NCI-H2196 treated with DMSO at 0.1 percent for 48 hours (cell line): ENCODE results near the gene CAMK1D.
"Not testable (repeated sequence)": the region's sequence is repeated elsewhere in the genome, so short reads cannot be mapped to it uniquely, and the experiment has no call there.

Experiments
- DNase-seq: peaks from one replicate; lab custom pipeline; 2025; ENCODE audit not compliant: unreplicated experiment; lab: John Stamatoyannopoulos, UW

CAMK1D gene

DNA sequence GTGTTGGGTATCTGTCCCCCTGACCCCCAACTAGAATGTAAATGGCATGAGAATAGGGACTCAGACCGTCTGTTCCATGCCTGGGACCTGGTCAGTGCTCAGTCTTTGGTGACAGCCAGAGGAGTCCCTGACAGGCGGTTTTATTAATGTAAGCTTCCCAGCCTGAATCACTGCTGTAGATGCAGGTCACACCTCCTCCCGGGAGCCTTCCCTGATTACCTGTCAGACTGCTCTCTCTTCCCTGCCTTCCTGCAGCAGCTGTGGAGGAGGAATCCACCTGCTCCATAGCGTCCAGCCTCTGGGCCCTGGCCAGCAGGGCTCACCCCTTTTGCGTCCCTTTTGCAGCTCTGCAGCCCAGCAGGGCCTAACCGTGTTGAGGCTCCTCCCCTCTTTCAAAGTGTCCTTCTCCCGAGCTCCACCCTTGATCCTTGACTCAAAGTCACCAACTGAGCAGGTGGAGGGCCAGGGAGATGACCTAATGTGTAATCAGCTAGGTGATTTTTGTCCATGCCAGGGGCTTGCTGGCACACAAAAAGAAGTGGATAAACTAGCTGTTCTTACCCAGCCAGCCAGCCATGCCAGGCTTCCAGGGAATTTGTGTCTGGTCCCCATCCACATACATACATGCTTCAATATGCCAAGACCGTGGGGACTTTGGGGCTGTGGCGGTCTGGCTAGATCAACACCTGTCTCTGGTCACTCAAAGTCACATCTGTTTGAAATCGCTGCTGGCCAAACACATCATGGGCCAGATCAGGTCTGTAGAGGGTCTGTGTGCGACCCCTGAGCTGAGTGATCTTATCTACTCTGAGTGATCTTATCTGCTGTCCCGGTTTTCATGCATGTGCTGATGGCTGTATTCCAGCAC is 457.1 kb downstream of the CAMK1D start:
- peak; percentile 57 for DNase-seq

DNA sequence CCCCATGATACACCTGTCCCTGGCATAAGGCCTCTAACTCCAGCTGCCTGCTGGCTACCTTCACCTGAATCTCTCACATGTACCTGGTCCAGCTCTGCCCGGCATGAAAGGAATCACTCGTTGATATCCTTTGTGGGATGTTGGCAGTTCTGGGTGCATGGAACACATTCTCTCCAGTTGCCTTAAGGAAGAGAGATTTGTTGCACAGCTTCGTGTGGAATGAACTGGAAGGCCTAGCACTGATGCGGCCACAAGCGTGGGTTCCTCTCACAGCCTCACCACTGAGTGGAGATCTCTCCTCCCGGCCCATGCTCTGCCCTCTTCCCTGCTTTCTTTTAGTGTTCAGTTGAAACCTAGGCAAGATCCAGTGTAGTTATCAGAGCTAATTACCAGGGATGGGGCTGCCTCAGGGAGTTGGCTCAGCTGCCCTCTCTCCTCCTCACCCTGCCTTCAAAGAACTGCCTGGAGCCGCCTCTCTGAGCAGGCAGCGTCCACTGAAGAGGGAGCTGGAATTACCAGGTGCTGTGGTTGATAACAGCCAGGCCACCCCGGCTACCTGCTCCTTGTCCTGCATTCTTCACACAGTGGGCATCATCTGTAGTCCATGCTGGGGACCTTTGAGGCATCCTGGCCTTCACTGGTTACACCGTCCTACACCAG is 457.9 kb downstream of the CAMK1D start:
- DNase-seq, result no peak

DNA sequence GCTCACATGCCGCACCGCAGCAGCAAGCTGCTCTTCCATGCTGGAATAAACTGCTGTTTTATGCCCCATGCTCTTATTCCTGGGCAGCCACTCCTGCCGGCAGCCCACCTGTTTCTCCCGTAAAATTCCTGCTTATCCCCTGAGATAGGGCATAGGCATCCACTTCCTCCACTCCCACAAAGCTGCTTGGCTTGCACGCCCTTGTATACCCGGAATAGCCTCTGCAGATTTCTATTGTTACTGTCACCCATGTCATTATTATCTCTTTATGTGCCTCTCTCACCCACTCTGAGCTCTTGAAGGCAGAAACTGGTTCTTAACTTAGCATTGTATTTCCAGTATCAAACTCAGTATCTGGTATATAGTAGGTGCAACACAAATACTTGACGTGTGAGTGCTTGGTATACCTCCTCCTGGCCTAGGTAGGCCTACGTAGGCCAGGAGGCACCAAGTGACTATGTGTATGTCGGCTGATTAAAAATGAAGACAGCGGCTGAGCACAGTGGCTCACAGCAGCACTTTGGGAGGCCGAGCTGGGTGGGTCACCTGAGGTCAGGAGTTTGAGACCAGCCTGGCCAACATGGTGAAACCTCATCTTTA is 458.8 kb downstream of the CAMK1D start:
- no peak for DNase-seq

DNA sequence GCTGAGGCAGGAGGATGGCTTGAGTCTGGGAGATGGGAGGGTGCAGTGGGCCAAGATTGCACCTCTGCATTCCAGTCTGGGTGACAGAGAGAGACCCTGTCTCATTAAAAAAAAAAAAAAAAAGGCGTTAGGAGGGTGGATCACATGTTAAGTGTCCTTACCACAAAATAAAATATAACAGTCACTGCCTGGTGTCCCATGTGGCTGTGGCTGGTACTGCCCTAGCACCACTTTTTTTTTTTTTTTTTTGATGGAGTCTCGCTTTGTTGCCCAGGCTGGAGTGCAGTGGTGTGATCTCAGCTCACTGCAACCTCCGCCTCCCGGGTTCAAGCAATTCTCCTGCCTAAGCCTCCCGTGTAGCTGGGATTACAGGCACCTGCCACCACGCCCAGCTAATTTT is 460.7 kb downstream of the CAMK1D start:
- DNase-seq, result not testable (repeated sequence)

DNA sequence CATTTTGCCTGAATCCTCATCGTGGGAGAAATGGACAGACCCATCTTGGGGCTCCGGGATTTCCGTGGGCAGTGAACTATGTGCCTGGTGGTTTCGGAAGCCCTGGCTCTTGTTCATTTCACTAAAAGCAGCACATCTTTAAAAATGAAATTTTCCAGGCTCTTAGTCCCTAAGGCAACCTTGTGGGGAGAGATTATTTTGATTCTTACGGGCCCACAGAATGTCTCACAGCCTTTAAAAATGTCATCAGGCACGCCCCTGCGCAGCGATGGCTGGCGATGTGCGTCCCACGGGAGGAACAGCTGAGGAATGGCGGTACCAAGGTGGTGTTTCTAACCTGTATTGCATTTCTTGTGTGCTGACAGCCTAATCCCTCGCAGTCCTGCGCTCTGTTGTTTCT is 462.5 kb downstream of the CAMK1D start:
- no peak for DNase-seq

DNA sequence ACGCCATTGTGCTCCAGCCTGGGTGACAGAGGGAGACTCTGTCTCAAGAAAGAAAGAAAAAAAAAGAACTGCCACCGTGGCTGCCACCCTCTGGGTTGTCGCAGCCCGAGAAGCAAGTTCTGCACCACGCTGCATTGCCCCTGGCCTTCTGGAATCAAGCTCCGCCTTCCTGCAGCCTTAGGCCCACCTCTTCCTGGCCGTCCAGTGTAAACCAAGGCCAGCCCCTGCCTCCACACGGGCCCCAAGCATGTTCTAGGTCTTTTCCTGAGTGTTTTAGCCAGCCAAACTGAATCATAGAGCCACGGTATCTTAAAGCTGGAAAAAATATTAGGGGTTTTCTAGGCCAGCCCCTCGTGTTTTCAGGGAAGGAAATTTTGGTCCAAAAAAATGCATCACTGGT is 463.2 kb downstream of the CAMK1D start:
- DNase-seq, result no peak

DNA sequence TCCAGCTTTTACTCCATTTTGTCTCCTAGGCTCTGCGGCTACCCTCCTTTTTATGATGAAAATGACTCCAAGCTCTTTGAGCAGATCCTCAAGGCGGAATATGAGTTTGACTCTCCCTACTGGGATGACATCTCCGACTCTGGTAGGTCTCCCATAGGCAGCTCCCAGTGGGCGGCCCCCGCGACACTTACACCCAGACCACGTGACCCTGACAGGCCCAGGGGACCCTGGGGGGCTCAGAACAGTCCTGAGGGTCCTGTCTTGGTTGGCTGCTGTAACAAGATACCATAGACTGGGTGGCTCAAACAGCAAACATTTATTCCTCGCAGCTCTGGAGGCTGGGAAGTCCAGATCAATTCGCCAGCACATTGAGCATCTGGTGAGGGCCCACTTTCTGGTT is 464.8 kb downstream of the CAMK1D start:
- no peak for DNase-seq

DNA sequence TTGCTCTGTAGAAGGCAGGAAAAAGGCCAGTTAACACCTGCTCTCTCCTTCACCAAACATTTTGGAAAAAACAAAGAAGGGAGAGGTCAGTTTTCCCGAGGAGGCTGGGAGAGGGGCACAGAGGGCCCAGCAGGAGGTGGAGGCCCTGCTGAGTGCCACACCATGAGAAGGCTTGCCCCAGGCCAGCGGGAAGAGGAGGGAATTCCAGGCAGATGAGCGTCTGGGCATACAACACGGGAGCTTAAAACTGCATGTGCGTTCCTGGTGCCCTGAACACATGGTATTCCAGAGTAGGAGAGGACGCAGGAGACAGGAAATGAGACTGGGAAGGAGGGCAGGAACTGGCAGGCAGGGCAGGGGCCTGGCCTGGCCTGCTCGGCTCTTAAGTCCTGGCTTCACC is 469.7 kb downstream of the CAMK1D start:
- DNase-seq, result no peak

DNA sequence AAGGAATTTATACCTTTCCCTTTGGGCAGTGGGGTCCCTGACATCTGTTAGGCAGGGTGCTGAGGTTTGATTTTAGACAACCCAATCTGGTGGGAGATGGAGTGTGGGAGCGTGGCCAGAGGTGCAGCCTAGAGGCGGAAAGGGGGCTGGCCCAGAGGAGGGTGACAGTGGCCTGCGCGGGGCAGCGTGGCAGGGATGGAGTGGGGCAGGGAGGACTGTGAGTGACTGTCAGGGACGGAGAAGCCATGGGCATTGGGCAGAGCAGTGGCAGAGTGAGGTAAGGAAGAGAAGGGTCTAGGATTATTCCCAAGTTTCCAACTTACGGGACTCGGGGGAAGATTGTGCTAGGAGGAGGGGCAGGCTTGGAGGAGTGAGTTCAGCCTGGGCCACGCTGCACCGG is 470.3 kb downstream of the CAMK1D start:
- DNase-seq, result no peak

DNA sequence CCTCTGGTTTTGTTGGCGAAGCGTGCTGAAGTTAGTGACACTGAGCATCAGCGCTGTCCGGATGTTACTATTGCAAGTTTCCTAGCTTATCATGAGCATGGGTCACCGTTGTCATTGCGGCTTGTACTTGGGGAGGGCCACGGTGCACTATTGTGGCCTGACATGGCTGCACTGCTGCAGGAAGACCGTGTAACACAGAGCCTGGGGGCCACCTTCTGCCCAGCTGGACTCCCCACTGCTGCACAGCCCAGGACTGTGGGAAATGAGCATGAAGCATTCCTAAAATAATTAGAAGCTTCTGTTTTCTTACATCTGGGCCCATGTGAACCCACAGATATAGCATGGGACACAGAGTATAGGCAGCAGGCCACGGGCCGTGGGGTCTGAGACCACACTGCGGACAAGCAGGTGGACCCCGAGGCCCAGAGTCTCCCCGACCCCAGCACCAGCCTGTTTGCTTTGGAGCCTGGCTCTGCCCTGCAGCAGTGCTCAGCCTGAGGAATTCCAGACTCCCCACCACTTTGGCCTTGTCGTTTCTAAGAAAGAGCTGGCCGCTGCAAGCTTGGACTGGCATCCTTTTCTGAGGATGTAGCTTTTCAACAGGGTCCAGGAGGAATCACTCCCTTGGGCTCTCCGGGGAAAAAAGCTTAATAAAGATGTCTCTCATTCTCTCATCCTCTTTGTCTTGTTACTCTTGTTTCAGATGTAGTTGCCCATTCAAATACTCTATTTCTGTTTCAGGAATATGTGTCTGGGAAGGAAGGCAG is 473.0 kb downstream of the CAMK1D start:
- DNase-seq, result no peak

DNA sequence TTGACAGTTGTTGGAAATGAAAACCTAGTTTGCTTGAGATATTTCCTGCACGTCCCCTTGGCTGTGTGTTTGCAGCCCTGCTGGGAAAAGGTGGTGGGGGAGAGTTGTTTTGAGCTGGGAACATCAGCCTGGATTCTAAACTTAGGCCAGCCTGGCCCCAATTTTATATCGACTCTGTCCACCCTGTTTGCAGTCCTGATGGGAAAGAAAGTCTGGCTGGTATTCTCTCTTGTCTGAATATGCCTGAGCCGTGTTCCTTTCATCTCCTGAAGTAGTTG is 473.5 kb downstream of the CAMK1D start:
- DNase-seq, result no peak

DNA sequence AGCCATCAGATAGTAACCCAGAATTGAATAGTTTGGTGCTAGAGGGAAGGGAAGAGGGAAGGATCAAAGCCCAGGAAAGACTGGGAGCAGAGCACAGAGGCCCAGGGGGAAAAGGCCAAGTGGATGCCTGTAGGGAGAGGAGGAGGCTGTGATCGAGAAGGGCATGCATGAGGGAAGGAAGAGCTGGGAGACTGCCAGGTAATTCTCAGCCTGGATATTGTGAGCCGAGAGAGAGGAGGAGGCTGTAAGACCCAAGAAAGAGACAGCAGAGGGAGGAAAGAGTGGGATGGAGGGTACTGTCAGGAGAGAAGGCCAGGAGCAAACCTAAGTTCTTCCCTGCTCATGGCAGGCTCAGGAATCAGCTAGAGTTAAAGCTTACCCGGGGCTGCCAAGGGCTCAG is 474.0 kb downstream of the CAMK1D start:
- DNase-seq, result no peak

DNA sequence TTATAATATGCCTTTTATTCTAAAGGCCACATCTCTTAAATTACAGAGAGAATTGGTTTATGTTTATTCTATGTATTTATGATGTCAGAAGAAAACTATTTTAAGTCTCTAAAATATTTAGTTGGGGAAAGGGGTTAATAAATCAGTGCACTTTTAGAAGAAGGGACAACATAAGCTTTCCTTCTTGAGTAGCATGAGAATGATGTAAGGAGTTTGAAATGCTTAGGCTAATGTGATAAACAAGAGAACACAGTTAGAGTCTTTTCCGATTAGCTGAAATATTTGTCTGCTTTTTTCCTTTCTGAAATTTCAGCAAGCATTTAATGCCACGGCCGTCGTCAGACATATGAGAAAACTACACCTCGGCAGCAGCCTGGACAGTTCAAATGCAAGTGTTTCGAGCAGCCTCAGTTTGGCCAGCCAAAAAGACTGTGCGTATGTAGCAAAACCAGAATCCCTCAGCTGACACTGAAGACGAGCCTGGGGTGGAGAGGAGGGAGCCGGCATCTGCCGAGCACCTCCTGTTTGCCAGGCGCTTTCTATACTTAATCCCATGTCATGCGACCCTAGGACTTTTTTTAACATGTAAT is 476.0 kb downstream of the CAMK1D start:
- no peak for DNase-seq

DNA sequence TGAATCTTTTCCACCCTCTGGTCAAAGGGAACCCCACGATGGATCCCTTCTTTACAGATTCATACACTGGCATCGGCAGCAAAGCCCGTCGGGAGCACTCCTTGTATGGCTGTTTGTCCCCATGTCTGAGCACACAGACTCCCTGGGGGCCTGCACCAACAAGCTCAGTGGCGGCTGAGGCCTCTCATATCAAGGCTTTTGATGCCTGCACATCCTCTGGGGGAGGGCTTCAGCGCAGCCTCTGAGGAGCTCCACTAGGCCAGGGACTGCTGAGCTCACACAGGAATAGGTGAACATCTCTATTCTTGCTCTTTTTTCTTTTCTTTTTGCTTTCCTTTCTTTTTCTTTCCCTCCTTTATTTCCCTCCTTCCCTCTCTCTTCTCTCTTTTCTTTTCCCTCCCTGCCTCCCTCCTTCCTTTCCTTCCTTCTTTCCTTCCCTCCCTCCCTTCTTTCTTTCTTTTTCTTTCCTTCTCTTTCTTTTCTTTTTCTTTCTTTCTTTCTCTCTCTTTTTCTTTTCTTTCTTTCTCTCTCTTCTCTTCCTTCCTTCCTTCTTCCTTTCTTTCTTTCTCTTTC is 477.5 kb downstream of the CAMK1D start:
- no peak for DNase-seq

DNA sequence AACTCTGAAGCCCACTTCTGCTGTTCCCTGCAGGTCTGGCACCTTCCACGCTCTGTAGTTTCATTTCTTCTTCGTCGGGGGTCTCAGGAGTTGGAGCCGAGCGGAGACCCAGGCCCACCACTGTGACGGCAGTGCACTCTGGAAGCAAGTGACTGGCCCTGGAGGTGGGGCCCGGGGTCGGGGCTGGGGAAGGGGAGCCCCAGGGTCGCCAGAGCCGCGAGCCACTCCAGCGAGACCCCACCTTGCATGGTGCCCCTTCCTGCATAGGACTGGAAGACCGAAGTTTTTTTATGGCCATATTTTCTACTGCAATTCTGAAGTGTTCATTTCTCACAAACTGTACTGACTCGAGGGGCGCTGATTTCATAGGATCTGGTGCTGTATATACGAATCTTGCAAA is 479.4 kb downstream of the CAMK1D start:
- no peak for DNase-seq

DNA sequence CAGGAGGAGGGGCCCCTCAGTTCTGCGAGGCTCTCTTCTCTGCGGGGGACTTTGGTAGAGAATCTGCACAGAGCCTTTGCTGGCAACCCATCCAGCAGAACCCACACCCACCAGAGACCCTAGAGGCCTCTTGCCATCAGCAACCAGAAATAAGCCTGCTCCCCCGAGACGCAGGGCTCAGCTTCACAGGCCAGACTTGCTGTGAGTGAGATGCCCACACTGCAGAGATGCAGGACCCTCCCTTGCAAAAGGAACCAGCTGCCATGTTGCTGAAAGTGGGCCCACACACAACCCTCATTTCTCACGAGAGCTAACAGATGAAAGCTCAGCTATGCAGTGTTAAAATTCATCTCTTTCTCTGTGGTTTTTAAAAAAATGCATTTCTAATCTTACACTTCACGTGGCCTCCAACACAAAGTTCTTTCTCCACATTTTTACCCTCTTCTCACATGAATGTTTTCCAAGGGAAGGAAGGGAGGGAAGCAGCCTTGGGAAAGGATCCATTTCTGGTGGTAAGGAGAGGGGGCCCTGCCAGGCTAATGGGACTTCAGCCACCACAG is 480.6 kb downstream of the CAMK1D start:
- no peak for DNase-seq

DNA sequence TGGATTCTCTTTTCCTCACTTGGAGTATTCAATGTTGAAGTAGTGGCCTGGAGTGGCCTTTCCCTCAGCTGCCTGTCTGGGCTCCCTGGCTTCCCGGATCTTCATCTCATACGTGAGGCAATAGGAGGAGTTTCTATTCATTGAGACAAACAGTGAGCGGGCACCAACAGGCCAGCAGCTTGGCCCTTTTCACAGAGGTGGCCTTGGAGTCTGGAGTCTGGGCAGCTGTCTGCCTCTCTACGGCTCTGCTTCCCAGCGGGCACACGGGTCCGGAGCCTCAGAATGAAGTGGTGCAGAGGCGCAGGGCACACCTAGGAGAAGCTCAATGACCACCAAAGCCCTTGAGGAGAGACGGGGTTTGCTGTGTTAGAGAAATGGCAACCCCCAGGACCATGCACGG is 482.7 kb downstream of the CAMK1D start:
- no peak for DNase-seq

DNA sequence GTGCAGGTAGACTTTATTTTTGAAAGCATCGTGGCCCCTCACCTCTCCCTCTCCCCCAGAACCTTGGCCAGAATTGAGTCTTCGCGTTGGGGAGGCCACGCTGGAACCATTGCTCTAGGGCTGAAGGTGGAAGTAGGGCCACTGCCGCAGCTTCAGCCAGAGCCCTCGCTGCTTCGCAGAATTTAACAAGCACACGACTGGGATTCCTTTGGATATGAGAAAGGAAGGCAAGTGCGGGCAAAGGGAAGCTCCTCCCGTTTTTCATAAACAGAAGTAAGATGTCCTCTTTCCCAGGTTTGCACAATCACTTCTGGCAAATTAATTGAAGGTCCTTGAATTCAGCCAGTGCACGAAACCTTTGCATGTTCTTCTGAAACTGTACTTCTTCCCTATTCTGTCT is 484.1 kb downstream of the CAMK1D start:
- no peak for DNase-seq

DNA sequence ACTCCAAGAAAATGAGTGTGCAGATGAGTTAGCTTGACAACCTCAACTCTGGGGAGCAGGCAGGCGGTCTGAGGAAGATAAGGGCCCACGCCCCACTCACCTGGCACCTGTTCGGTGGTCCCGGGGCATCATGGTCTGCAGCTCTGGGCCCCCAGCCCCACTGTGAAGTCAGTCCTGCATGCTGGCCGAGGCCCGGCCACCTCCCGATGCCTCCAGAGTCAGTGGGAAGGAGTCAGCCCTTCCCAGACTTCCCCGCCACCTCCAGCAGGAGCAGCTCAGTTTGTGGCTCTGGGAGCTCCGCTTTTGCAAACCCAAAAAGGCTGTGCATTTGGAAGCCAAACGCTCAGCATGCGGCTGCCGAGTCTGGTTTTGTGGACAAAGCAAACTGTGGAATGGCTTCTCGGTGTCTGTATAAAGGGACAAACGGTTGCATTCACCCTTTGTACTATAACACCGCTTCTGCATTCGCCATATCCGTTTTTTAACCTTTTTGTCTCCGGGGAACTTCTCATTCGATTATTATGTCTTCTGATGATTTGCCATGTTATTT is 484.8 kb downstream of the CAMK1D start:
- DNase-seq, result no peak

DNA sequence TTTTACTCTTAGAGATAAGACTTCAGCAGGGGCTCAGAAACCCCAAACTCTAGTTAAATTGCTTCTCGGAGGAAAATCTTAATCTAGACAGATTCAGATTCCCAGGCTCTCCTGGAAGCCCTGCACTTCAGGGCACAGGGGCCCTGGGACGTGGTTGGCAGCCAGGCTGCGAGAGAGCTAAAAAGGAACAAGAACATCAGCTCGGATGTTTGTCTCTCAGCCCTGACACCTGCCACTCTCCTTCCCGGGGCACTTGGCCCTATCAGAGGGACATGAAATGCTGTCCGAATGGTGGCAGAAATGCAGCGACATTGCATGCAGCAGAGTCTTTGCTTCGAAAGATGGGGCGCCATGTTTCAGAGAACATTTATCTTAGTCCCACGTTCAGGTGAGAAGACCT is 485.4 kb downstream of the CAMK1D start:
- DNase-seq, result no peak
